IMR-90 (cell line): Measurements from ENCODE around the gene OGG1. TPM values are rescaled to one million over a fixed set of nuclear protein-coding genes. Genes with fewer than 3 reads are reported as not detected.

ENCODE experiments used
- ATAC-seq: fragments of 200-7000 bp; cut with Tn5 transposase; 2 replicates; pipeline ENCODE4 v1.9.1; 2020; ENCODE audit warnings: low read depth, mild to moderate bottlenecking, moderate library complexity
- BruUV-seq: library from RNA; stranded (reverse); fragments of 400-500 nt; replicated peaks from 2 replicates; lab custom pipeline; 2021; lab: Mats Ljungman, UMichigan
- CTCF ChIA-PET: fragments of 300-600 bp; formaldehyde crosslinking; extraction: SDS; loops from one replicate; lab custom pipeline; 2021; ENCODE audit warnings: antibody characterized with exemption; lab: Yijun Ruan, JAX
- POLR2A ChIA-PET: fragments of 300-600 bp; sonication (Branson Sonifier 250); formaldehyde crosslinking; loops from one replicate; lab custom pipeline; 2022; ENCODE audit warnings: antibody characterized with exemption; ENCODE audit not compliant: unreplicated experiment; lab: Charles Lee
- DNase-seq: peaks from one replicate; pipeline ENCODE4 v3.0.0; 2013
- H2AFZ ChIP-seq: replicated peaks from 2 replicates; pipeline ENCODE3; 2013; ENCODE audit warnings: low read length, mild to moderate bottlenecking; ENCODE audit not compliant: poor library complexity
- H2AK5ac ChIP-seq: 2 replicates; pipeline ENCODE4 v1.6.1; 2013; ENCODE audit warnings: low read depth, low read length, inconsistent platforms
- H2AK9ac ChIP-seq: replicated peaks from 2 replicates; pipeline ENCODE3; 2013; ENCODE audit warnings: mild to moderate bottlenecking, low read depth, low read length, moderate library complexity; ENCODE audit not compliant: poor library complexity
- H2BK120ac ChIP-seq: 2 replicates; pipeline ENCODE4 v1.6.1; 2013; ENCODE audit warnings: low read depth, low read length, inconsistent platforms
- H2BK15ac ChIP-seq: 3 replicates; pipeline ENCODE4 v1.6.1; 2013; ENCODE audit warnings: low read depth, low read length, inconsistent platforms
- H2BK20ac ChIP-seq: 2 replicates; pipeline ENCODE4 v1.6.1; 2013; ENCODE audit warnings: low read depth, mild to moderate bottlenecking, inconsistent platforms, low read length, moderate library complexity
- H2BK5ac ChIP-seq: 2 replicates; pipeline ENCODE4 v1.6.1; 2013; ENCODE audit warnings: mild to moderate bottlenecking, low read depth, low read length, inconsistent platforms; ENCODE audit not compliant: poor library complexity, severe bottlenecking
- H3K14ac ChIP-seq: replicated peaks from 2 replicates; pipeline ENCODE4 v1.6.1; 2013; ENCODE audit warnings: low read depth, low read length, inconsistent platforms
- H3K18ac ChIP-seq: 2 replicates; pipeline ENCODE4 v1.6.1; 2013; ENCODE audit warnings: low read depth, low read length, control low read depth
- H3K23ac ChIP-seq: 2 replicates; pipeline ENCODE4 v1.6.1; 2013; ENCODE audit warnings: low read depth, low read length, inconsistent platforms
- H3K27ac ChIP-seq: 2 replicates; pipeline ENCODE4 v1.5.1; 2013; ENCODE audit warnings: mild to moderate bottlenecking, control low read depth, low read length; ENCODE audit not compliant: insufficient read depth
- H3K27me3 ChIP-seq: 2 replicates; pipeline ENCODE4 v1.6.1; 2013; ENCODE audit warnings: low read length; ENCODE audit not compliant: control insufficient read depth, insufficient read depth
- H3K36me3 ChIP-seq: 2 replicates; pipeline ENCODE4 v1.6.1; 2013; ENCODE audit warnings: low read length, mixed read lengths; ENCODE audit not compliant: control insufficient read depth, insufficient read depth
- H3K4ac ChIP-seq: 2 replicates; pipeline ENCODE4 v1.6.1; 2013; ENCODE audit warnings: low read depth, low read length, inconsistent platforms
- H3K4me1 ChIP-seq: 2 replicates; pipeline ENCODE4 v1.6.1; 2013; ENCODE audit warnings: low read length, mixed read lengths; ENCODE audit not compliant: control insufficient read depth, insufficient read depth
- H3K4me2 ChIP-seq: 2 replicates; pipeline ENCODE4 v1.6.1; 2013; ENCODE audit warnings: low read depth, mild to moderate bottlenecking, control low read depth, low read length, moderate library complexity
- H3K4me3 ChIP-seq: 2 replicates; pipeline ENCODE4 v1.5.1; 2013; ENCODE audit warnings: low read depth, mild to moderate bottlenecking, control low read depth, low read length, moderate library complexity; ENCODE audit not compliant: insufficient read depth
- H3K56ac ChIP-seq: 2 replicates; pipeline ENCODE4 v1.6.1; 2013; ENCODE audit warnings: low read length, inconsistent platforms; ENCODE audit not compliant: insufficient read depth; ENCODE audit errors: extremely low read depth
- H3K79me1 ChIP-seq, 2 experiments: 2 replicates each; pipeline ENCODE4 v1.6.1; 2013; ENCODE audit warnings: low read length in 2 of 2, inconsistent platforms in 1 of 2, low read depth in 1 of 2
- H3K9ac ChIP-seq: 2 replicates; pipeline ENCODE4 v1.6.1; 2013; ENCODE audit warnings: low read depth, low read length, control low read depth
- H3K9me1 ChIP-seq: 2 replicates; pipeline ENCODE4 v1.6.1; 2013; ENCODE audit warnings: low read length, inconsistent platforms; ENCODE audit not compliant: insufficient read depth
- H3K9me3 ChIP-seq: 2 replicates; pipeline ENCODE4 v1.6.1; 2013; ENCODE audit warnings: low read length; ENCODE audit not compliant: control insufficient read depth, insufficient read depth
- H4K20me1 ChIP-seq: 2 replicates; pipeline ENCODE4 v1.6.1; 2013; ENCODE audit warnings: low read length, inconsistent platforms; ENCODE audit not compliant: insufficient read depth
- H4K5ac ChIP-seq: 2 replicates; pipeline ENCODE4 v1.6.1; 2013; ENCODE audit warnings: mild to moderate bottlenecking, low read depth, low read length, control low read depth
- H4K8ac ChIP-seq, 2 experiments: 2 replicates each; pipeline ENCODE4 v1.6.1; 2013; ENCODE audit warnings: low read depth in 2 of 2, low read length in 2 of 2, control low read depth in 1 of 2, inconsistent platforms in 1 of 2
- H4K91ac ChIP-seq: 2 replicates; pipeline ENCODE4 v1.6.1; 2013; ENCODE audit warnings: low read depth, low read length, inconsistent platforms; ENCODE audit not compliant: insufficient read depth
- BHLHE40 ChIP-seq: fragments of 150-350 bp; IDR thresholded peaks from 2 replicates; pipeline ENCODE4 v1.6.1; 2016; ENCODE audit warnings: mild to moderate bottlenecking, low read depth, low read length
- CHD1 ChIP-seq: IDR thresholded peaks from 2 replicates; pipeline ENCODE4 v1.6.1; 2012; ENCODE audit warnings: low read depth, low read length, improper control_type of control experiment
- CTCF ChIP-seq: conservative IDR thresholded peaks from 2 replicates; pipeline ENCODE4 v1.5.1; 2012; ENCODE audit warnings: mild to moderate bottlenecking, low read depth, low read length, improper control_type of control experiment
- ELK1 ChIP-seq: fragments of 150-350 bp; IDR thresholded peaks from 2 replicates; pipeline ENCODE4 v1.6.1; 2016; ENCODE audit warnings: low read depth, mild to moderate bottlenecking, low read length, moderate library complexity, borderline replicate concordance
- FOS ChIP-seq: fragments of 150-350 bp; IDR thresholded peaks from 2 replicates; pipeline ENCODE4 v1.6.1; 2016; ENCODE audit warnings: low read depth, low read length
- MAFK ChIP-seq: IDR thresholded peaks from 2 replicates; pipeline ENCODE4 v1.6.1; 2012; ENCODE audit warnings: low read depth, low read length, improper control_type of control experiment
- MAZ ChIP-seq: IDR thresholded peaks from 2 replicates; pipeline ENCODE4 v1.6.1; 2012; ENCODE audit warnings: low read depth, mild to moderate bottlenecking, low read length, improper control_type of control experiment, moderate library complexity, borderline replicate concordance
- NFE2L2 ChIP-seq: fragments of 150-350 bp; IDR thresholded peaks from 2 replicates; pipeline ENCODE4 v1.6.1; 2016; ENCODE audit warnings: low read depth, mild to moderate bottlenecking, low read length
- POLR2A ChIP-seq: IDR thresholded peaks from 2 replicates; pipeline ENCODE4 v1.6.1; 2012; ENCODE audit warnings: mild to moderate bottlenecking, low read depth, low read length
- RAD21 ChIP-seq: IDR thresholded peaks from 2 replicates; pipeline ENCODE4 v1.6.1; 2012; ENCODE audit warnings: low read length, improper control_type of control experiment
- RCOR1 ChIP-seq: IDR thresholded peaks from 2 replicates; pipeline ENCODE4 v1.6.1; 2012; ENCODE audit warnings: mild to moderate bottlenecking, low read length, improper control_type of control experiment; ENCODE audit not compliant: insufficient replicate concordance
- RFX5 ChIP-seq: IDR thresholded peaks from 2 replicates; pipeline ENCODE4 v1.8.0; 2012; ENCODE audit warnings: low read depth, mild to moderate bottlenecking, low read length, moderate library complexity
- USF2 ChIP-seq: fragments of 150-350 bp; IDR thresholded peaks from 2 replicates; pipeline ENCODE4 v1.6.1; 2017; ENCODE audit warnings: mild to moderate bottlenecking, antibody characterized with exemption, low read length, low read depth
- WGBS, 2 experiments: methylation state at CpG; one replicate each; pipeline versions ENCODE4 v1.1.5 to v1.1.7; 2013; ENCODE audit warnings: missing lambda C conversion rate in 2 of 2; ENCODE audit not compliant: insufficient read length in 1 of 2; ENCODE audit errors: extremely low coverage in 2 of 2; 5-methylcytosine and 5-hydroxymethylcytosine counted together
- dilution Hi-C: fragments of 300-500 bp; cut with HindIII; formaldehyde crosslinking; loops from one replicate; pipeline ENCODE4 v1.14.3; 2018; ENCODE audit warnings: low sequenced_read_pairs; ENCODE audit not compliant: unreplicated experiment
- in situ Hi-C: fragments of 300-500 bp; cut with MboI; formaldehyde crosslinking; loops from 3 replicates; pipeline ENCODE4 v1.14.3; 2019; ENCODE audit warnings: low sequenced_read_pairs, inconsistent platforms, mixed read lengths
- intact Hi-C: fragments of 100-400 bp; cut with micrococcal nuclease; formaldehyde crosslinking; loops from 2 replicates; pipeline ENCODE4 v1.10.0; 2022
- polyA plus RNA-seq, 3 experiments: library from polyadenylated mRNA; depleted of rRNA; stranded (reverse); fragments of >200 nt; gene quantifications; 2 replicates each; pipeline ENCODE4 v1.2.3, GENCODE V29; 2012; ENCODE audit warnings: low replicate concordance in 1 of 3
- total RNA-seq: library from RNA; depleted of rRNA; stranded (reverse); fragments of >200 nt; gene quantifications from 2 replicates; pipeline ENCODE4 v1.2.3, GENCODE V29; 2012

The OGG1 gene
- total and polyA plus RNA-seq, 2 of the 4 experiments (the other 2 are of a cell fraction): 14.9 to 25.6 TPM

- Histone ChIP-seq H3K9me3 (no peaks in the 10 kb centered on the region), H3K9me1 (0 out of 2 replicates have a peak, but pooled peaks cover 8% of the 10 kb centered on the region), H3K9ac (no peak overlapping the region), H3K79me1 (peaks cover 7% of the 10 kb centered on the region in 2 experiments; a peak in 3 of 4 replicates), H3K4me3 (no peak overlapping the region), H3K4me2 (no peak overlapping the region), H2BK15ac (no peak overlapping the region), H3K23ac (no peak overlapping the region), H3K4me1 (peaks cover 3% of the 10 kb centered on the region), H4K5ac (no peak overlapping the region), H2BK20ac (no peak overlapping the region), H3K27me3 (no peaks in the 10 kb centered on the region), H2AFZ (no peak overlapping the region), H3K14ac (no peak overlapping the region), H2AK9ac (no peak overlapping the region), H3K56ac (no peak overlapping the region), H2BK120ac (no peak overlapping the region), H4K20me1 (no peaks in the 10 kb centered on the region), H3K4ac (no peak overlapping the region), H3K18ac (no peak overlapping the region), H2AK5ac (no peak overlapping the region), H3K27ac (no peak overlapping the region), H2BK5ac (no peak overlapping the region), H4K91ac (no peak overlapping the region), H3K36me3 (peaks cover 48% of the 10 kb centered on the region), H4K8ac (no peak overlapping the region)
- in situ Hi-C loops (no loop called here), dilution Hi-C loops (no loop called here), intact Hi-C loops (no loop called here)
- POLR2A ChIA-PET: no interaction called here
- no TSS peak for BruUV-seq
- DNase-seq: no peak
- no peak for ATAC-seq
- TF ChIP-seq BHLHE40 (no peak), RCOR1 (no peak), RFX5 (no peak), CHD1 (no peak), POLR2A (no peak), CTCF (no peak), MAFK (no peak), RAD21 (no peak), USF2 (no peak), NFE2L2 (no peak), ELK1 (no peak), MAZ (no peak), FOS (no peak)
- CTCF ChIA-PET: interaction anchor here (0.6 kb wide), 1 partner anchor 8 kb away, joined by 5 read pairs; no protein-coding TSS in a partner anchor
- WGBS, 2 experiments: 100% methylated on average over 1 of the region's 3 CpGs; no CpG with 5 or more reads in 1 of the 2 experiments
These were observed 33.0 kb downstream of the OGG1 start for GRCh38 chr3:9782770-9783169.
